GM18520 (cell line): ENCODE data around the gene GNB3.

Source experiments
- ATAC-seq: cut with Tn5 transposase; IDR thresholded peaks from one replicate; pipeline ENCODE4 v1.9.1; 2021; ENCODE audit not compliant: unreplicated experiment

The GNB3 gene

DNA sequence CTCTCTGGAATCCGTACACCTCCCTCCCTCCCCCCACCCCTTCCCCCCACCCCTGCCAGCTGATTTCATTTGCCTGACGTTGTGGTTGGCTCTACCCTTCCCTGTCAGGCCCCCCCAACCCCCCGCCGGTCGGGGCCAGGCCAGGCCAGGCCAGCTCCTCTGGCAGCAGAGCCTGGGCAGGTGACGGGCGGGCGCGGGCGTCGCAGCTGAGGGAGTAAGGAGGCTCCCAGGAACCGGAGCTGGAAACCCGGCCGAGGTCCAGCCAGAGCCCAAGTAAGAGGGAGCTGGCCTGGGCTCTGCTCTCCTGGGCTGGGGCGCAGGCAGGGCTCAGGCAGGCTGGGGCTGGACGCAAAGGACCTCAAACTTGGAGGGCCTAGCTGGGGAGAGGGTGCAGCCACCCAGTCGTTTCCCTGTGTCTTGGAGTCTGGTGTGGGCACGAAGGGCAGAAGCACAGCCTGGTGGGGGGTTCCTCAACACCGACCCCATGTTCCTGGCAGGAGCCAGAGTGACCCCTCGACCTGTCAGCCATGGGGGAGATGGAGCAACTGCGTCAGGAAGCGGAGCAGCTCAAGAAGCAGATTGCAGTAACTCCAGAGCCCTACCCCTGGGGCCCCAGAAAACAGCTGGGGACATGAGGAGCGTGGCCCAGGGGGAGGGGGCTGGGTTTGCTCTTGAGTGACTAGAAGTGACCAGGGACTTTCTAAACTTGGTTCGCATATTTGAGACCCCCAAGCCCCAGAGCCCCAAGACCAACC, at the start of gene GNB3:
Gene GNB3, plus strand, starts transcription at position 165 of the 755 bp plus-strand sequence. Its CDS starts 363 bp downstream, at position 528.
- no peak for ATAC-seq

DNA sequence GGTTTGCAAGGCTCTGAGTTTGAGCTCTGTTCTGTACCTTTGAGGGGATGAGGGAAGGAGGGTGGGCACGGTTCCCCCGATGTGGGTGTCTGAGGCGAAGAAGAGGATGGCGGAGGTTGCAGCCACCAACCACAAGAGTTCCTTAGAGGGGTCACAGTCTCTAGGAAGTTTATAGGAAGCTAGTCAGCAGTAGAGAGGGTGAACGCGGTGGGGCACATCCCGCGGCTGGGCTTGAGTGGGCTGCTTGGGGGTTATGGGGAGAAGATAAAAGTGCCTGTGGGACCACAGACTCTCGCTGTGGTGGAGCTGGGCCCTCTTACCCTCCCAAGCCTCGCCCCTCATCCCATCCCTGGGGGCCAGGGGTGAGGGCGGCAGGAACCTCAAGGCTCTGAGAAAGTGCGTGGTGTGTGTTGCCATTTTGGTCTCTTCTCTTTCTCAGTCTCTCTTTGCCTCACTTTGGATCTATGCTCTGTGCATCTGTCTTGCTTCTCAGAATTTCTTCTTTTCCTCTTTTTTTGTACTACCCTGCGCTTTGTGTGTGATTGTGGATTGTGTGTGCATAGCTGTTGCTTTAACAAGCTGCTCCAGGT, 48.7 kb upstream of the GNB3 start:
- ATAC-seq: no peak

DNA sequence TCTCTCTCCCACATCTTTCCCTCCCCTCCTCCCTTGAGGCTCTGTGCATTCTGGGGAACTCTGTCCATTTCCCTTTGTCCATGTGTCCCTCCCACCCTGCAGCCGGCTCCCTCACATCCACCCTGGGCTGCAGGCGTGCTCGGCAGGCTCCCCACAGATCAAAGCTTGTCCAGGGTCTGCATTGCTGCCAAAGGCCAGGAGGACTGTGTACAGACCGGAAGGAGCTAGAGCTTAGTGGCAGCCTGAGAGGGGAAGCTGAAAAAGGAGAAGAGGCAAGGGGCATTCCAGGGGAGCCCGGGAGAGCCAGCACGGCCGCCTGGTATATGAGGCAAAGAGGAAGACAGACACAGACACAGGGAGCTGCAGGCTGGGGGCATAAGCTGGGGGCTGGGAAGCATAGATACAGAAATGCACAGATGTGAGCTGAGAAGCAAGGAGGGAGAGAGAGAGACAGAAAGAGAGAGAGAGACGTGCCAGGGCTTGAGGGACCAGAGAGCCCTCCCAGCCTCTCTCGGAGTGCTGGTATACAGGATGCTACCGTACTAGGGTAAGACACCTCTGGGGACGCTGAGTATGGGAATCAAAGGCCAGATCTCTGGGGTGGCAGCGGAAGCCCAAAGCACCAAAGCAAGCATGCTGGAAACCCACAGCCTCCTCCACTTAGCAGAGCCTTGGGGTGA, 48.1 kb upstream of the GNB3 start:
- ATAC-seq: no peak

- ATAC-seq: no peak
Measured at GRCh38 chr12:6795088-6795487, 45.6 kb upstream of the GNB3 start.

- ATAC-seq: no peak
Measured at GRCh38 chr12:6796576-6796975, 44.1 kb upstream of the GNB3 start.

DNA sequence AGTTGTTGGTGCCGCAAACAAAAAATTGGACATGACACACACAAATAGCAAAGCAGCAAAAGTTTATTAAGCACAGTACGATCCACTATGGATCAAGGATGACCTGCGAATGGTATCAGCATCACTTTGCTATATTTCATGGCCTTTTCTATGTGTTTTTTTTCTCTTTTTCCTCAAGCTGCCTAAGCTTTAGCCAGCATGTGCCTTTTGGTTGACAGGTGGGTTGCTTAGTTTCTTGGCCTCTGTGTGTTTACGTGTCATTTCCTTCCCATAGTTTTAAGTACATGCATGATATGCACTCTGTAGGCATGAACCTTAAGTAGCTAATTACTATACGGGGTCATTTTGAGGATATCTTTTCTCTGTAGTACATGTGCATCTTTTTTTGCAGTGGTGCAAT, 41.6 kb upstream of the GNB3 start:
- no peak for ATAC-seq

DNA sequence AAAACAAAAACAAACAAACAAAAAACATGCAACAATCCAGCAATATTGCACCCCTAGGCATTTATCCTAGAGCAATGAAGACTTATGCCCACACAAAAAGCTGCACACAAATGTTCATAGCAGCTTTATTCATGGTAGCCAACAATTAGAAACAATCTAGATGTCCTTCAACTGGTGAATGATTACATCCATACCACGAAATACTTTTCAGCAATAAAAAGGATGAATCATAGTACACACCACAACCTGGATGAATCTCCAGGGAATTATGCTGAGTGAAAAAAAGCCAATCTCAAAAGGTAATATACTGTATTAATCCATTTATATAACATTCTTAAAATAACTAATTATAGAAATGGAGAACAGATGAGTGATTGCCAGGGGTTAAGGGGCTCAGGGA, 33.6 kb upstream of the GNB3 start:
- no peak for ATAC-seq

GRCh38 chr12:6809056-6809455, 31.7 kb upstream of the GNB3 start:
- ATAC-seq: no peak

- ATAC-seq: no peak
Measured at GRCh38 chr12:6810758-6811157, 30.0 kb upstream of the GNB3 start.

- ATAC-seq: no peak
Measured at GRCh38 chr12:6813363-6813762, 27.4 kb upstream of the GNB3 start.

GRCh38 chr12:6816598-6816997, 24.1 kb upstream of the GNB3 start:
- no peak for ATAC-seq

- no peak for ATAC-seq
Measured at GRCh38 chr12:6817098-6817497, 23.6 kb upstream of the GNB3 start.

DNA sequence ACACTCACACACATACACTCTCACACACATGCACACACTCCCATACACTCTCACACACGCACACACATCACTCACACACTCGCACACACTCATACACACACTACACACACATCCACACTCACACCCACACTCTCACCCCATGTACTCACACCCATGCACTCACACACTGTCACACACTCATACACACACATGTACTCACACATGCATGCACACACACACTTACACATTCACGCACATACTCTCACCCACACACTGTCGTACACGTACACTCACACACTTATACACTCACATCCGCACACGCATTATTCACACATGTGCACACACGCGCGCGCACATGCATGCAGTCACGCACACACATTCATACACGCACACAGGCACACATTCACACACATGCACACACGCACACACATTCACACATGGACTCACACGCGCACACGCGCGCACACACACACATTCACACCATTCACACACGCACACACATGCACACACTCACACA, 23.0 kb upstream of the GNB3 start:
- no peak for ATAC-seq

- no peak for ATAC-seq
Measured at GRCh38 chr12:6818222-6818621, 22.5 kb upstream of the GNB3 start.

- no peak for ATAC-seq
Measured at GRCh38 chr12:6818645-6819044, 22.1 kb upstream of the GNB3 start.

GRCh38 chr12:6819106-6820030, 21.4 kb upstream of the GNB3 start:
- no peak for ATAC-seq

DNA sequence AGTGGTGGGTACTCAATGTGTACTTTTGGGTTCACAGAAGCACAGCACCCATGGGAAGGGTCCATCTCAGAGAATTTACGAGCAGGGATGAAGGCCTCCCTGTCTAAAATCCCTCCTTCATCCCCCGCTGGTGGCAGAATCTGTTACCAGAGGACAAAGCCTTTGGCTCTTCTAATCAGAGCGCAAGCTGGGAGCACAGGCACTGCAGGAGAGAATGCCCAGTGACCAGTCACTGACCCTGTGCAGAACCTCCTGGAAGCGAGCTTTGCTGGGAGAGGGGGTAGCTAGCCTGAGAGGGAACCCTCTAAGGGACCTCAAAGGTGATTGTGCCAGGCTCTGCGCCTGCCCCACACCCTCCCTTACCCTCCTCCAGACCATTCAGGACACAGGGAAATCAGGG, 20.6 kb upstream of the GNB3 start:
- no peak for ATAC-seq

DNA sequence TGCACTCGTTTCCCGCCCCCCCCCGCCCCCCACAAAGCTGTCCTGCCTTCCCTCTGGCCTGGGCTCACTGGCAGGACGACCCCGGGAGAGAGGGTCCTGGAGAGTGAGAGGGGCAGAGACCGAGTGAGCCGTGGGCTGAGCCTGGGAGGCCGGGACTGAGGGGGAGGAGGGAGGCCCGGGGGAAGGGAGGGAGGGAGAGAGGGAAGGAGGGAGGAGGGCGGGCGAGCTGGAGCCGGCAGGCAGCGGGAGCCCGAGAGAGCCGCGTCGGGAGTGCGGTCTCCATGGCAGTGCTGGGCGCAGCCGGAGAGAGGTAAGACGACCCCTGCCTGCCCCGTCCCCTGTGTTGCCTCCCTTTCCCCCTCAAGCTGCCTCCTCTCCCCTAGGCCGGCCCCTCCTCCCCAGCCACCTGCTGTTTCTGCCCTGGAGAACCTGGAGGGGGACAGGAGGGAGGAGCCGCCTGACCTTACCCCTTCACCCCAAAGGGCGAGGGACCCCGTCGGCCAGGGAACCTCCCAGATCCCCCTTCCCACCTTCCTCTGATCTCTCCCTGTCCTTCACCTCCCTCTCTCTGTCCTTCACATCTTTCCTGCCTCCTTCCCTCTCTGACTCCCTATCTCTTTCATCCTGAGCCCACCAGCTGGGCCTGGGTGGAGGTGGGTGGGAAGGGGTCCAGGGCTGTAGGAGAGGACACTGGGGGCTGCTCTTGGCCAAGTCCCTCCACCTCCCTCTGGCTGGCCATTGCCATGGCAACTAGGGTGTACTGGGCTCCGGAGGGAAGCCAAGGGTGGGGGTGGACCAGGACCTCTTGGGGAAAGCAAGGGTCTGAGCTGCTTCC, 18.9 kb upstream of the GNB3 start, which contains the start of gene GPR162:
Gene GPR162, plus strand, starts transcription at position 231 of the 835 bp plus-strand sequence. CDS start 2,078 bp downstream, outside the sequence.
- ATAC-seq: no peak

DNA sequence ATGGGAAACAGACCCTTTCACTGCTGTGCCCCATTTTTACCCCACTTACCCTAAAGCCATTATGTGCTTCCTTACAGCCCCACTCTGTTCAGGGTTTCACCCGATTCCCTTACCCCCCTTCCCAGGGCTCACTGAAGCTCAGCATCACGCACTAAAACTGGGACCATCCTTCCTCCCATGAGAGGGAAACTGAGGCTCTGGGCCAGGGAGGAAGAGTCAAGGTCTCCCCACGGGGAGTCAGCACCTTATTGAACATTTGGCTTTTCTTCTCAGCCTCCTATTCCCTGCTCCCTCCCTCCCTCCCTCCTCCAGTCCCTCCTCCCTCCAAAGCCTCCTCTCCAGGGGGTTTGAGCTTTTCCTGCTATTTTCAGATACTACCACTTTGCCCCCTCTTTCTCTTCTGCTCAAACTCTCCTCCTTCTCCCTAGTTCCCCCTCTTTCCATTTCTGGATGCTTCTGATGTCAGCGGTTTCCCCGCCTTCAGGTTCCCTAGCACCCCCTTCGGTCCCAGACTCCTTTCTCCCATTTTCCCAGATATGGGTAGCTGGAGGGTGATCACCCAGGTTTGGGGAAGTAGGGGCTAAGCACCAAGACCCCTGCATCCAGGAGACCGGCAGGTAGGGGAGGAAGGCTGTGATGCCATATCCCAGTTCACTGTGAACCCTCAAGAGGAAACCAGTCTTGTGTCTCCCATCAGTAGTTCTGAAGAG, 18.1 kb upstream of the GNB3 start:
- ATAC-seq: no peak
